ENCODE results near the gene TTLL11. TPM values are rescaled to one million over a fixed set of nuclear protein-coding genes. Genes with fewer than 3 reads are reported as not detected.
A peak's percentile ranks its signal among the peaks of the same experiment; 100 is the strongest.
"Not testable (repeated sequence)": the region's sequence is repeated elsewhere in the genome, so short reads cannot be mapped to it uniquely, and the experiment has no call there.

The TTLL11 gene
- polyA plus RNA-seq, 4 donors, result 3.2 to 4.8 (median 3.9) TPM

DNA sequence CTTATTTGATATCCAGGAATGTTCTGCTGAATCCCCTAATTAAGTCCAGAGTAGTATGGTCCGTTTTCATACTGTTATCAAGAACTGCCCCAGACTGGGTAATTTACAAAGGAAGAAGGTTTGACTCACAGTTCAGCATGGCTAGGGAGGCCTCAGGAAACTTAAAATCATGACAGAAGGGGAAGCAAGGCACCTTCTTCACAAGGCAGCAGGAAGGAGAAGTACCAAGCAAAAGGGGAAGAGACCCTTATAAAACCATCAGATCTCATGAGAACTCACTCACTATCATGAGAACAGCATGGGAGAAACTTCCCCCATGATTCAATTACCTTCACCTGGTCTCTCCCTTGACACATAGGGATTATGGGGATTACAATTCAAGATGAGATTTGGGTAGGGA, 26.4 kb downstream of the TTLL11 start:
- peaks cover 0 to 11% (median 0%) of the 10 kb centered on the region in 3 donors for H3K36me3 ChIP-seq (ENCODE audit: control insufficient read depth in 3 of 3, insufficient read depth in 2 of 3, low read depth in 1 of 3, low read length in 3 of 3)
- H3K4me3 ChIP-seq (ENCODE audit: low read depth in 1 of 3, low read length in 3 of 3); H3K27ac ChIP-seq (ENCODE audit: low read depth in 1 of 3, low read length in 2 of 3); H3K9me3 ChIP-seq (ENCODE audit: control insufficient read depth in 2 of 2, insufficient read depth in 1 of 2, low read depth in 1 of 2, low read length in 1 of 2); FAIRE-seq; DNase-seq; H3K27me3 ChIP-seq (ENCODE audit: control insufficient read depth in 3 of 3, insufficient read depth in 3 of 3, low read length in 3 of 3); H3K4me1 ChIP-seq (ENCODE audit: control insufficient read depth in 3 of 3, insufficient read depth in 2 of 3, low read depth in 1 of 3, low read length in 2 of 3): not testable (repeated sequence)
- WGBS, 3 donors, result 45 to 66% (median 46%) methylated on average over 1 of the region's 1 CpG

DNA sequence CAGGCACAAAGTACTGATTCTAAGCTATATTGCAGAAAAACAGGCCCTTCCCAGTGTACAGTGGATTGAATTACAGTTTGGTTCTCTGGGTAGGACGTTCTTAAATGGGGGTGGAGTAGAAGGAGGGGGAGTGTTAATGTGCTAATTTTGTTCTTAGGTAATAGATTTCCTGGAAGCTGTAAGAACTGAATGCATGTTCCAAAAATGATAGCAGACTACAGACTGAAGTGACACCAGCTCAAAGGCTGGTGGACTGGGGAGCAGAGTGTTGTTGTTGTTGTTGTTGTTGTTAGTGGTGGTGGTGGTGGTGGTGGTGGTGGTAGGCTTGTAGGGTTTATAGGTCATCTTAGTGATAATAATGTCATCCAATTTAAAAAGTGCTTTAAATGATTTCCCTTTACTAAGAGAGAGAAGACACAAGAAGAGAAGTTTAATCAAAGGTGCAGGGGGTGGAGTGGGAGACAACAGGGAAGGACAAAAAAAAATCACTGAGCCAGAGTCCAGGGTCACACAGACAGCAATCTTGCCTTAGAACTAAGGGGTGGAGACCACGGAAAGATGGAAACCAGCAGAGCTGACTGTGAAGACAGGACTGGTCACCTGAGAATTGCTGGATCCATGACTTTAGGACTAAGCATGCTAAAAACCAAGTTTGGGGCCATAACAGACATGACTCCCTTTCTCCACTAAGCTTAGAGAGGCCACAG, 27.0 kb downstream of the TTLL11 start:
- no peaks in the 10 kb centered on the region for H3K27me3 ChIP-seq (ENCODE audit: control insufficient read depth in 3 of 3, insufficient read depth in 3 of 3, low read length in 3 of 3)
- H3K4me3 ChIP-seq (ENCODE audit: low read depth in 1 of 3, low read length in 3 of 3), result no peak overlapping the region
- peak; percentile 12 to 13 for DNase-seq
- WGBS, 3 donors, result 11 to 36% (median 21%) methylated on average over 2 of the region's 2 CpGs
- no peak overlapping the region for H3K27ac ChIP-seq (ENCODE audit: low read depth in 1 of 3, low read length in 2 of 3)
- H3K4me1 ChIP-seq (ENCODE audit: control insufficient read depth in 3 of 3, insufficient read depth in 2 of 3, low read depth in 1 of 3, low read length in 2 of 3), result peaks cover 0 to 5% (median 4%) of the 10 kb centered on the region in 3 donors
- FAIRE-seq, result no peak
- peaks cover 0 to 8% (median 0%) of the 10 kb centered on the region in 3 donors for H3K36me3 ChIP-seq (ENCODE audit: control insufficient read depth in 3 of 3, insufficient read depth in 2 of 3, low read depth in 1 of 3, low read length in 3 of 3)
- no peaks in the 10 kb centered on the region for H3K9me3 ChIP-seq (ENCODE audit: control insufficient read depth in 2 of 2, insufficient read depth in 1 of 2, low read depth in 1 of 2, low read length in 1 of 2)

DNA sequence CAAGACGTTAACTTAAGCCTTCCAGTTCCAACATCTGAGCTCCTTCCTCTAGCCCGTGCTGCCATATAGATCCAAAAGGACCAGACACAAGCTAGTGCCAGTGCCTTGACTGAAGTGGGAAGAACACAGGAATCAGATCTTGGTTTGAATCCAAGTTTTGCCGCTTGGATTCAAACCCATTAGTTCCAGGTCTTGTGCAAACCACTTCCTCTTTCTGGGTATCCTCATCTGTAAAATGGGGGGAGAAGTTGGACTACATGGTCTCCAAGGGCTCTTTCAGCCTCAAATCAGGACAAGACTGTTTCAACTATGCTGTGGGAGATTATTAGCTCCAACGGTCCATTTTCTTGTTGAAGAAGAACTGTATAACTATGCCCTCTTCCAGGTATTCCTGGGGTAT, 32.6 kb downstream of the TTLL11 start:
- H3K9me3 ChIP-seq (ENCODE audit: control insufficient read depth in 2 of 2, insufficient read depth in 1 of 2, low read depth in 1 of 2, low read length in 1 of 2), result no peaks in the 10 kb centered on the region
- H3K4me3 ChIP-seq (ENCODE audit: low read depth in 1 of 3, low read length in 3 of 3), result no peak overlapping the region
- peaks cover 2 to 10% (median 8%) of the 10 kb centered on the region in 3 donors for H3K4me1 ChIP-seq (ENCODE audit: control insufficient read depth in 3 of 3, insufficient read depth in 2 of 3, low read depth in 1 of 3, low read length in 2 of 3)
- H3K27ac ChIP-seq (ENCODE audit: low read depth in 1 of 3, low read length in 2 of 3), result no peak overlapping the region
- DNase-seq (no peak), FAIRE-seq (no peak)
- H3K36me3 ChIP-seq (ENCODE audit: control insufficient read depth in 3 of 3, insufficient read depth in 2 of 3, low read depth in 1 of 3, low read length in 3 of 3), result no peaks in the 10 kb centered on the region
- WGBS, 3 donors, result 82 to 91% (median 86%) methylated on average over 4 of the region's 4 CpGs
- H3K27me3 ChIP-seq (ENCODE audit: control insufficient read depth in 3 of 3, insufficient read depth in 3 of 3, low read length in 3 of 3), result no peaks in the 10 kb centered on the region

DNA sequence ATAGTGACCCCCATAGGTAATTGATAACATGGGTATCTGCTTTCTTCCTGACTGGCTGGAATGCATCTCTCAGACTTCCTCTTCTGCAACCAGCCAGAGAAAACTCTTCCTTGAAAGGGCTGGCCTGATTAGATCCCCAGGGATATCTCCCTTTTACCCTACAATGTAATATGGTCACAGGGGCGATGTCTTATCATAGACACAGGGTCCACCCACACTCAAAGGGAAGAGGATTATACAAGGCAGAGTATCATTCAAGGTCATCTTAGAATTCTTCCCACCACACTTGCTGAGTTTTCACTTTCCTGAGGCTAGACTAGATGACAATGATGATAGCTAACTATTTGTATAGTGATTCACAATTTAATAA, 33.2 kb downstream of the TTLL11 start:
- H3K9me3 ChIP-seq (ENCODE audit: control insufficient read depth in 2 of 2, insufficient read depth in 1 of 2, low read depth in 1 of 2, low read length in 1 of 2), result no peaks in the 10 kb centered on the region
- peak overlapping the region in 1 of 3 donors; percentile 8 for H3K27ac ChIP-seq (ENCODE audit: low read depth in 1 of 3, low read length in 2 of 3)
- WGBS, 3 donors, result 13 to 74% (median 50%) methylated on average over 1 of the region's 1 CpG
- no peaks in the 10 kb centered on the region for H3K36me3 ChIP-seq (ENCODE audit: control insufficient read depth in 3 of 3, insufficient read depth in 2 of 3, low read depth in 1 of 3, low read length in 3 of 3)
- no peak for DNase-seq
- H3K4me1 ChIP-seq (ENCODE audit: control insufficient read depth in 3 of 3, insufficient read depth in 2 of 3, low read depth in 1 of 3, low read length in 2 of 3), result peaks cover 2 to 10% (median 5%) of the 10 kb centered on the region in 3 donors
- FAIRE-seq, result no peak
- no peak overlapping the region for H3K4me3 ChIP-seq (ENCODE audit: low read depth in 1 of 3, low read length in 3 of 3)
- no peaks in the 10 kb centered on the region for H3K27me3 ChIP-seq (ENCODE audit: control insufficient read depth in 3 of 3, insufficient read depth in 3 of 3, low read length in 3 of 3)

- FAIRE-seq (no peak), DNase-seq (peak; percentile 72 to 76)
- 64 to 80% (median 65%) methylated on average over 9 of the region's 9 CpGs for WGBS, 3 donors
Observed at GRCh38 chr9:122059214-122059954, 33.7 kb downstream of the TTLL11 start.

DNA sequence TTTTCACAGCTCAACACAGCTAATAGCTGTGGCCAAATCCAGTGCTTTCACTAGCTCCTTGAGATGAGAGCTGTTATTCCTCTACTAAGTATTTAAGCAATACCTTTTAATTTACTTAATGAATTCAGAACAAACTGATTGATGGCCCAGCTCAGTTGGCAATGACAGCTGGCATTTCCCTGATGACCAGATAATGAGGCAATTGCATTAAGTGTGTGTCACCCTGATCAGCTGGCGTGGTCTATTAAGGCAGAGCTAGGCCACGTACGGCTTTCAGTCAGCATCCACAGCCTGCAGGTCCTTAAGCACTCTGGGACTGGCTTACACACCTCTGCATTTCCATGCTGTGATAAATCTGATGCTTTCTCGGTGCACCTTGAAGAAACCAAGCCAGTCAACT, 34.4 kb downstream of the TTLL11 start:
- peaks cover 2 to 10% (median 5%) of the 10 kb centered on the region in 3 donors for H3K4me1 ChIP-seq (ENCODE audit: control insufficient read depth in 3 of 3, insufficient read depth in 2 of 3, low read depth in 1 of 3, low read length in 2 of 3)
- no peaks in the 10 kb centered on the region for H3K9me3 ChIP-seq (ENCODE audit: control insufficient read depth in 2 of 2, insufficient read depth in 1 of 2, low read depth in 1 of 2, low read length in 1 of 2)
- H3K27me3 ChIP-seq (ENCODE audit: control insufficient read depth in 3 of 3, insufficient read depth in 3 of 3, low read length in 3 of 3), result no peaks in the 10 kb centered on the region
- H3K27ac ChIP-seq (ENCODE audit: low read depth in 1 of 3, low read length in 2 of 3), result no peak overlapping the region
- DNase-seq (no peak), FAIRE-seq (no peak)
- 94 to 96% (median 95%) methylated on average over 4 of the region's 4 CpGs for WGBS, 3 donors
- H3K36me3 ChIP-seq (ENCODE audit: control insufficient read depth in 3 of 3, insufficient read depth in 2 of 3, low read depth in 1 of 3, low read length in 3 of 3), result no peaks in the 10 kb centered on the region
- H3K4me3 ChIP-seq (ENCODE audit: low read depth in 1 of 3, low read length in 3 of 3), result no peak overlapping the region

More at GRCh38 chr9:122059214-122059954, 33.7 kb downstream of the TTLL11 start:
- peaks cover 2 to 10% (median 5%) of the 10 kb centered on the region in 3 donors for H3K4me1 ChIP-seq (ENCODE audit: control insufficient read depth in 3 of 3, insufficient read depth in 2 of 3, low read depth in 1 of 3, low read length in 2 of 3)
- H3K9me3 ChIP-seq (ENCODE audit: control insufficient read depth in 2 of 2, insufficient read depth in 1 of 2, low read depth in 1 of 2, low read length in 1 of 2), result no peaks in the 10 kb centered on the region
- H3K27ac ChIP-seq (ENCODE audit: low read depth in 1 of 3, low read length in 2 of 3), result peak overlapping the region in 1 of 3 donors; percentile 8
- H3K36me3 ChIP-seq (ENCODE audit: control insufficient read depth in 3 of 3, insufficient read depth in 2 of 3, low read depth in 1 of 3, low read length in 3 of 3), result no peaks in the 10 kb centered on the region
- no peaks in the 10 kb centered on the region for H3K27me3 ChIP-seq (ENCODE audit: control insufficient read depth in 3 of 3, insufficient read depth in 3 of 3, low read length in 3 of 3)
- H3K4me3 ChIP-seq (ENCODE audit: low read depth in 1 of 3, low read length in 3 of 3), result no peak overlapping the region

GRCh38 chr9:122058051-122058450, 35.1 kb downstream of the TTLL11 start:
- 80 to 88% (median 85%) methylated on average over 4 of the region's 4 CpGs for WGBS, 3 donors
- Histone ChIP-seq H3K27ac (ENCODE audit: low read depth in 1 of 3, low read length in 2 of 3) (no peak overlapping the region), H3K27me3 (ENCODE audit: control insufficient read depth in 3 of 3, insufficient read depth in 3 of 3, low read length in 3 of 3) (no peaks in the 10 kb centered on the region), H3K36me3 (ENCODE audit: control insufficient read depth in 3 of 3, insufficient read depth in 2 of 3, low read depth in 1 of 3, low read length in 3 of 3) (no peaks in the 10 kb centered on the region), H3K9me3 (ENCODE audit: control insufficient read depth in 2 of 2, insufficient read depth in 1 of 2, low read depth in 1 of 2, low read length in 1 of 2) (no peaks in the 10 kb centered on the region), H3K4me1 (ENCODE audit: control insufficient read depth in 3 of 3, insufficient read depth in 2 of 3, low read depth in 1 of 3, low read length in 2 of 3) (peaks cover 2 to 10% (median 5%) of the 10 kb centered on the region in 3 donors), H3K4me3 (ENCODE audit: low read depth in 1 of 3, low read length in 3 of 3) (no peak overlapping the region)
- DNase-seq (no peak), FAIRE-seq (no peak)

DNA sequence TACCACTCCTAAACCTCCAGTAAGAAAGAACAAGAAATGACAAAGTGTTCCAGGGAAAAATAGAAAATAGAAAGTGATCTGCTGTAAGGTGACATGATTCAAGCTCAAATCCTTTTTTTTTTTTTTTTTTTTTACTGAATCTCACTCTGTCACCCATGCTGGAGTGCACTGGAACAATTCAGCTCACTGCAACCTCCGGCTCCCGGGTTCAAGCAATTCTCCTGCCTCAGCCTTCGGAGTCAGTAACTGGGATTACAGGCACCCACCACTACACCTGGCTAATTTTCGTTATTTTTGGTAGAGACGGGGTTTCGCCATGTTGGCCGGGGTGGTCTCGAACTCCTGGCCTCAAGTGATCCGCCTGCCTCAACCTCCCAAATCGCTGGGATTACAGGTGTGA, 35.9 kb downstream of the TTLL11 start:
- WGBS, 3 donors, result 96 to 99% (median 98%) methylated on average over 10 of the region's 10 CpGs
- DNase-seq, result no peak
- Histone ChIP-seq H3K27me3 (ENCODE audit: control insufficient read depth in 3 of 3, insufficient read depth in 3 of 3, low read length in 3 of 3) (no peaks in the 10 kb centered on the region), H3K36me3 (ENCODE audit: control insufficient read depth in 3 of 3, insufficient read depth in 2 of 3, low read depth in 1 of 3, low read length in 3 of 3) (no peaks in the 10 kb centered on the region), H3K9me3 (ENCODE audit: control insufficient read depth in 2 of 2, insufficient read depth in 1 of 2, low read depth in 1 of 2, low read length in 1 of 2) (no peaks in the 10 kb centered on the region), H3K27ac (ENCODE audit: low read depth in 1 of 3, low read length in 2 of 3) (no peak overlapping the region), H3K4me3 (ENCODE audit: low read depth in 1 of 3, low read length in 3 of 3) (no peak overlapping the region), H3K4me1 (ENCODE audit: control insufficient read depth in 3 of 3, insufficient read depth in 2 of 3, low read depth in 1 of 3, low read length in 2 of 3) (peaks cover 2 to 10% (median 5%) of the 10 kb centered on the region in 3 donors)
- FAIRE-seq, result no peak
